B cell (primary cell): ENCODE results near the gene PSMA3. TPM values are rescaled to one million over a fixed set of nuclear protein-coding genes. Genes with fewer than 3 reads are reported as not detected.

Experiments
- ATAC-seq: fragments of 200-7000 bp; cut with Tn5 transposase; one replicate; pipeline ENCODE4 v1.10.0; 2021; ENCODE audit warnings: low read depth, mild to moderate bottlenecking, moderate number of reproducible peaks, moderate library complexity
- CTCF ChIA-PET: fragments of 350-600 bp; sonication (Branson Sonifier 250); formaldehyde crosslinking; loops from one replicate; lab custom pipeline; 2021; ENCODE audit warnings: antibody characterized with exemption, inconsistent platforms; lab: Charles Lee
- POLR2A ChIA-PET: fragments of 350-600 bp; sonication (Branson Sonifier 250); formaldehyde crosslinking; loops from one replicate; lab custom pipeline; 2021; ENCODE audit warnings: antibody characterized with exemption; lab: Charles Lee
- DNase-seq: peaks from one replicate; pipeline ENCODE4 v3.0.0; 2013
- H2AFZ ChIP-seq: 2 replicates; pipeline ENCODE4 v1.6.1; 2012; ENCODE audit warnings: mild to moderate bottlenecking, low read depth, low read length; ENCODE audit not compliant: insufficient read depth, poor library complexity, severe bottlenecking
- H3K27ac ChIP-seq, 2 donors: 1 replicate in 1 of 2; 2 replicates in 1 of 2; pipeline ENCODE4 v1.5.1; 2012 to 2013; ENCODE audit warnings: low read length in 2 of 2, mild to moderate bottlenecking in 2 of 2, moderate library complexity in 1 of 2
- H3K27me3 ChIP-seq, 4 experiments: fragments of 200-600 bp in 1 of 4; sonication (generic) in 1 of 4; replicated peaks in 1 of 4; 1 replicate in 2 of 4; 2 replicates in 2 of 4; pipeline versions ENCODE4 v1.6.1 to v1.7.0; 2013 to 2016; ENCODE audit warnings: low read length in 3 of 4, mild to moderate bottlenecking in 2 of 4, mixed read lengths in 1 of 4, moderate library complexity in 1 of 4; ENCODE audit not compliant: insufficient read depth in 4 of 4, control insufficient read depth in 3 of 4; ENCODE audit errors: control extremely low read depth in 1 of 4
- H3K36me3 ChIP-seq, 2 experiments: replicated peaks in 1 of 2; 1 replicate in 1 of 2; 2 replicates in 1 of 2; pipeline versions ENCODE4 v1.6.1 to v1.7.1; 2013; ENCODE audit warnings: low read length in 1 of 2; ENCODE audit not compliant: insufficient read depth in 2 of 2, control insufficient read depth in 1 of 2; ENCODE audit errors: control extremely low read depth in 1 of 2, extremely low read depth in 1 of 2
- H3K4me1 ChIP-seq, 2 donors: fragments of 200-600 bp in 1 of 2; sonication (generic) in 1 of 2; 1 replicate in 1 of 2; 2 replicates in 1 of 2; pipeline versions ENCODE4 v1.5.1 to v1.6.1; 2013 to 2017; ENCODE audit warnings: low read length in 2 of 2; ENCODE audit not compliant: control insufficient read depth in 2 of 2, insufficient read depth in 2 of 2
- H3K4me2 ChIP-seq: replicated peaks from 2 replicates; pipeline ENCODE3; 2012; ENCODE audit warnings: mild to moderate bottlenecking, low read depth, low read length; ENCODE audit not compliant: poor library complexity, severe bottlenecking
- H3K4me3 ChIP-seq, 5 experiments: fragments of 200-600 bp in 1 of 5; sonication (generic) in 1 of 5; 1 replicate in 3 of 5; 2 replicates in 2 of 5; pipeline versions ENCODE4 v1.5.1 to v1.7.0; 2011 to 2016; ENCODE audit warnings: low read length in 4 of 5, mild to moderate bottlenecking in 4 of 5, low read depth in 2 of 5, control low read depth in 1 of 5, moderate library complexity in 1 of 5; ENCODE audit not compliant: insufficient read depth in 1 of 5; ENCODE audit errors: control extremely low read depth in 1 of 5, extremely low read depth in 1 of 5
- H3K79me2 ChIP-seq: fragments of 200-600 bp; sonication (generic); one replicate; pipeline ENCODE4 v1.6.0; 2016; ENCODE audit warnings: low read length; ENCODE audit not compliant: control insufficient read depth, insufficient read depth
- H3K9ac ChIP-seq: fragments of 200-600 bp; sonication (generic); 2 replicates; pipeline ENCODE4 v1.6.1; 2017; ENCODE audit warnings: mild to moderate bottlenecking, low read length, moderate library complexity
- H3K9me3 ChIP-seq, 3 donors: one replicate each; pipeline versions ENCODE4 v1.6.1 to v1.7.1; 2013; ENCODE audit warnings: low read length in 2 of 3; ENCODE audit not compliant: control insufficient read depth in 2 of 3, insufficient read depth in 1 of 3; ENCODE audit errors: control extremely low read depth in 1 of 3
- H4K20me1 ChIP-seq: 2 replicates; pipeline ENCODE4 v1.6.0; 2012; ENCODE audit warnings: mild to moderate bottlenecking, low read length; ENCODE audit not compliant: insufficient read depth, control insufficient read depth, poor library complexity, severe bottlenecking
- H3K27ac Mint-ChIP-seq: one replicate; pipeline ENCODE4 v1.8.0; 2021; ENCODE audit warnings: mixed read lengths
- H3K27me3 Mint-ChIP-seq: one replicate; pipeline ENCODE4 v1.8.0; 2021; ENCODE audit warnings: mixed read lengths
- H3K4me1 Mint-ChIP-seq: one replicate; pipeline ENCODE4 v1.8.0; 2021; ENCODE audit warnings: mixed read lengths
- H3K4me3 Mint-ChIP-seq: one replicate; pipeline ENCODE4 v1.8.0; 2021; ENCODE audit warnings: mixed read lengths
- H3K9me3 Mint-ChIP-seq: one replicate; pipeline ENCODE4 v1.8.0; 2022; ENCODE audit warnings: mixed read lengths; ENCODE audit not compliant: insufficient read depth
- EZH2 ChIP-seq: IDR thresholded peaks from 2 replicates; pipeline ENCODE4 v1.6.1; 2012; ENCODE audit warnings: borderline replicate concordance, low read depth, mild to moderate bottlenecking, moderate library complexity, low read length; ENCODE audit not compliant: insufficient read depth, poor library complexity, severe bottlenecking
- WGBS: methylation state at CpG from one replicate; pipeline ENCODE4 v1.1.5; 2013; ENCODE audit warnings: missing lambda C conversion rate; ENCODE audit not compliant: insufficient coverage; 5-methylcytosine and 5-hydroxymethylcytosine counted together
- intact Hi-C: fragments of 100-400 bp; cut with micrococcal nuclease; formaldehyde crosslinking; loops from one replicate; pipeline ENCODE4 v1.10.0; 2022
- polyA plus RNA-seq: library from polyadenylated mRNA; depleted of rRNA; stranded (reverse); fragments of >200 nt; gene quantifications from 2 replicates; pipeline ENCODE4 v1.2.3, GENCODE V29; 2012
- total RNA-seq, 2 donors: library from RNA; stranded (reverse); fragments of 120-200 nt in 1 of 2; gene quantifications; 1 replicate in 1 of 2; 2 replicates in 1 of 2; pipeline versions ENCODE4 v1.2.3 to v1.2.4, GENCODE V29; 2013 to 2022
- TF ChIP-seq, protein P1 (sequence below): fragments of 200-600 bp; IDR thresholded peaks from one replicate; pipeline ENCODE4 v1.8.0; 2022; ENCODE audit warnings: antibody characterized with exemption, mild to moderate bottlenecking

PSMA3 gene
- total and polyA plus RNA-seq, 2 donors (not counting 1 experiment from before 2014, with no cell fraction given): 57.3 to 99.2 TPM

DNA sequence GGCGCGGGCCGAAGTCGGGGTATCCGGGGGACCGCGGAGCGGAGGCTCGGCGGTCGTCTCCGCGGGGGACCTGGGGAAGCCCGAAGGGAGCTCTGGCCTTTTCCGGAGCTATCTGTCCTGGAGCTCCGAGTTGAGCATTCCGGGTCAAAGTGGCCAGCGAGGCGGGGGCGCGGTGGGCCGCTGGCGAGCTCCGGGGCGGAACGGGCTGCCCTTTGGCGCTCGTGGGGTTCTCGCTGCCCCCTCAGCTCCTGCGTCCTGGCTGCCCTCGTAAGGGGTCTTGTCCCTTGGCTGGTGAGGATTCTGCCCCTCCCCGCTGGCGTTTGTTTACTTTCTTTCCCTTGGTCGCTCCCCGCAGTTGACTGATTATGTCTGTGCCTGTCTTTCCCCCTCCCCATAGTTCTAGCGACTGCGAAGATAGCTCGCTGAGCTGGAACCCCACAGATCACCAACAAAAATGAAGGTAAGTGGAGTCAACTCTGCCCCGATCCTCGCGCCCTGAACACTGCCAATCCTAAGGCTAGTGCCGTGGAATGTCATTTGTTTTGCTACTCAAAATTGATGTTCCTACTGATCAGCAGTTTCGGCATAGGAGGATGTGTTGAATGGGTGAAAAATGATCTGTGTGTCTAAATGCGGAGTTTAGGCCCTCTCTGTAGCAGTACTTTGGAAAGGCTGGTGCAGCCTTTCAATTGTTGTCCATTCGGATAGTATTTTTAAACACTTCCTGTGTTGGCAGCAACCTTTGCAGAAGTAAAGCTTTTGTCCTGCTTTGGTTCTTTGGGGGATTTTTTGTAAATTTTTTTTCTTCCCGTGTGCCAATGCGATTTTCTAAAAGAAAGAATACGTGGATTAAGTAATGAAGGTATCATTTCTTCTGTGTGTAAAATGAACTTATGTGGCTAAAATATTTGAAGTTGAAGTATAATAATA lies 55.0 kb downstream of the PSMA3 start:
- Mint-ChIP-seq H3K9me3 (no peaks in the 10 kb centered on the region), H3K4me1 (peaks cover 37% of the 10 kb centered on the region), H3K4me3 (no peak overlapping the region), H3K27ac (peak overlapping the region; percentile 87), H3K27me3 (no peaks in the 10 kb centered on the region)
- peak overlapping the region; percentile 80 for H3K9ac ChIP-seq
- peaks cover 21 to 33% of the 10 kb centered on the region in 2 donors for H3K4me1 ChIP-seq
- no peak for ATAC-seq
- under 1% methylated on average over 38 of the region's 48 CpGs for WGBS
- peak overlapping the region; percentile 74 to 84 for H3K27ac ChIP-seq
- peak overlapping the region; percentile 82 for H3K4me2 ChIP-seq
- DNase-seq: peak; percentile 43
- H3K27me3 ChIP-seq: no peaks in the 10 kb centered on the region
- intact Hi-C loops: loop anchor here (2.0 to 5.0 kb wide), 2 partner anchors 97 to 1948 kb away; partner anchors contain the start of gene PPM1A
- no peak for TF ChIP-seq EZH2
- TF ChIP-seq, protein P1, sequence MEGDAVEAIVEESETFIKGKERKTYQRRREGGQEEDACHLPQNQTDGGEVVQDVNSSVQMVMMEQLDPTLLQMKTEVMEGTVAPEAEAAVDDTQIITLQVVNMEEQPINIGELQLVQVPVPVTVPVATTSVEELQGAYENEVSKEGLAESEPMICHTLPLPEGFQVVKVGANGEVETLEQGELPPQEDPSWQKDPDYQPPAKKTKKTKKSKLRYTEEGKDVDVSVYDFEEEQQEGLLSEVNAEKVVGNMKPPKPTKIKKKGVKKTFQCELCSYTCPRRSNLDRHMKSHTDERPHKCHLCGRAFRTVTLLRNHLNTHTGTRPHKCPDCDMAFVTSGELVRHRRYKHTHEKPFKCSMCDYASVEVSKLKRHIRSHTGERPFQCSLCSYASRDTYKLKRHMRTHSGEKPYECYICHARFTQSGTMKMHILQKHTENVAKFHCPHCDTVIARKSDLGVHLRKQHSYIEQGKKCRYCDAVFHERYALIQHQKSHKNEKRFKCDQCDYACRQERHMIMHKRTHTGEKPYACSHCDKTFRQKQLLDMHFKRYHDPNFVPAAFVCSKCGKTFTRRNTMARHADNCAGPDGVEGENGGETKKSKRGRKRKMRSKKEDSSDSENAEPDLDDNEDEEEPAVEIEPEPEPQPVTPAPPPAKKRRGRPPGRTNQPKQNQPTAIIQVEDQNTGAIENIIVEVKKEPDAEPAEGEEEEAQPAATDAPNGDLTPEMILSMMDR: no peak
- POLR2A ChIA-PET: interaction anchor here (0.7 to 2.8 kb wide), 3 partner anchors 13 to 128 kb away, joined by 3 to 23 read pairs (median 17); partner anchors contain the start of genes KIAA0586, PSMA3 and TIMM9
- peak overlapping the region; percentile 84 to 98 (median 91) for H3K4me3 ChIP-seq
- CTCF ChIA-PET: interaction anchor here (0.9 to 2.0 kb wide), 2 partner anchors 55 to 128 kb away, joined by 3 to 5 read pairs; partner anchors contain the start of genes KIAA0586, PSMA3 and TIMM9
- no peaks in the 10 kb centered on the region for H3K9me3 ChIP-seq
- H4K20me1 ChIP-seq: peaks cover 36% of the 10 kb centered on the region
- peak overlapping the region; percentile 93 for H2AFZ ChIP-seq
- H3K79me2 ChIP-seq: peaks cover 82% of the 10 kb centered on the region
- H3K36me3 ChIP-seq: peaks cover 12 to 34% of the 10 kb centered on the region in 2 experiments

GRCh38 chr14:58301416-58301815 lies 56.8 kb downstream of the PSMA3 start:
- ChIA-PET POLR2A (no interaction called here), CTCF (no interaction called here)
- H3K4me1 ChIP-seq: peaks cover 18 to 22% of the 10 kb centered on the region in 2 donors
- DNase-seq: no peak
- no peaks in the 10 kb centered on the region for H3K27me3 Mint-ChIP-seq
- ATAC-seq: no peak
- TF ChIP-seq, protein P1: no peak
- TF ChIP-seq EZH2: no peak
- H3K9me3 Mint-ChIP-seq: no peaks in the 10 kb centered on the region
- H3K9ac ChIP-seq: no peak overlapping the region
- no peak overlapping the region for H3K4me3 Mint-ChIP-seq
- no peak overlapping the region for H3K27ac ChIP-seq
- H3K27me3 ChIP-seq: no peaks in the 10 kb centered on the region
- intact Hi-C loops: no loop called here
- H3K79me2 ChIP-seq: peaks cover 66% of the 10 kb centered on the region
- H3K9me3 ChIP-seq: no peaks in the 10 kb centered on the region
- no peak overlapping the region for H3K4me3 ChIP-seq
- H3K27ac Mint-ChIP-seq: no peak overlapping the region
- H4K20me1 ChIP-seq: peaks cover 34% of the 10 kb centered on the region
- 80% methylated on average over 1 of the region's 3 CpGs for WGBS
- H3K4me2 ChIP-seq: no peak overlapping the region
- peaks cover 20 to 42% of the 10 kb centered on the region in 2 experiments for H3K36me3 ChIP-seq
- H2AFZ ChIP-seq: no peak overlapping the region
- H3K4me1 Mint-ChIP-seq: peaks cover 27% of the 10 kb centered on the region
